GM18505 (cell line): ENCODE data around the gene RNF207.

Experiments
- ATAC-seq: cut with Tn5 transposase; IDR thresholded peaks from one replicate; pipeline ENCODE4 v1.9.1; 2021; ENCODE audit not compliant: unreplicated experiment
- POLR2A ChIP-seq: IDR thresholded peaks from 4 replicates; pipeline ENCODE4 v1.6.1; 2011; ENCODE audit warnings: borderline replicate concordance; ENCODE audit not compliant: insufficient read depth, insufficient read length; ENCODE audit errors: extremely low read depth

RNF207 gene

DNA sequence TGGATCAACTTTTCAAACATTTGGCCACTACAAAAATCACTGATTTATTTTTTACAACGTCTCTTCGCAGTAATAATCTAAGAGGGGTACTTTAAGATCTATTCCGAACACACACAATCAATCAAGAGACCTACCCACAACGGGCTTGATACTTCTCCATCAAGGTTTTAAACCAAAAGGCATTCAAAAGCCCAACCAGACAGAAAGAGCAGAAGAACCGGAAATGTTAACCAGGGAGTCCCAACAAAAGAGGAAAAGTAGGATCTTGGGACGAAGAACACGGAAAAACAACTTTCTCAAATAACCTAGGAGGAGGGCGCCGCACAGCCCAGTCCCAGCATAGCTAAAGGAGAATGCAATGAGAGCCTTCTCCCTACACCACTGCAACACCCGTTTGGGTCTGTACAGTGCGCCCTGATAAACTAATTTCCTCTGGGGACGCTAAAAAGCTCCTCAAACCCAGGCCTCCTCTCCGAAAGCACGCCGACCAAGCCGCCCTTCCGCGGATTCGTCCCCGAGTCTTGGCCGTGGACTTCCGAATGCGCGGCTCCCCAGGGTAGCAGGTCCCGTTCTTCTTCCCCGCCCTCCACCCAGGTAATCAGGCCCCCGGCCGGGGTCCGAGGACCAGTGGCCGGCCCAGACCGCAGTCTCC is 7.1 kb upstream of the RNF207 start:
- no peak for TF ChIP-seq POLR2A
- ATAC-seq: no peak

DNA sequence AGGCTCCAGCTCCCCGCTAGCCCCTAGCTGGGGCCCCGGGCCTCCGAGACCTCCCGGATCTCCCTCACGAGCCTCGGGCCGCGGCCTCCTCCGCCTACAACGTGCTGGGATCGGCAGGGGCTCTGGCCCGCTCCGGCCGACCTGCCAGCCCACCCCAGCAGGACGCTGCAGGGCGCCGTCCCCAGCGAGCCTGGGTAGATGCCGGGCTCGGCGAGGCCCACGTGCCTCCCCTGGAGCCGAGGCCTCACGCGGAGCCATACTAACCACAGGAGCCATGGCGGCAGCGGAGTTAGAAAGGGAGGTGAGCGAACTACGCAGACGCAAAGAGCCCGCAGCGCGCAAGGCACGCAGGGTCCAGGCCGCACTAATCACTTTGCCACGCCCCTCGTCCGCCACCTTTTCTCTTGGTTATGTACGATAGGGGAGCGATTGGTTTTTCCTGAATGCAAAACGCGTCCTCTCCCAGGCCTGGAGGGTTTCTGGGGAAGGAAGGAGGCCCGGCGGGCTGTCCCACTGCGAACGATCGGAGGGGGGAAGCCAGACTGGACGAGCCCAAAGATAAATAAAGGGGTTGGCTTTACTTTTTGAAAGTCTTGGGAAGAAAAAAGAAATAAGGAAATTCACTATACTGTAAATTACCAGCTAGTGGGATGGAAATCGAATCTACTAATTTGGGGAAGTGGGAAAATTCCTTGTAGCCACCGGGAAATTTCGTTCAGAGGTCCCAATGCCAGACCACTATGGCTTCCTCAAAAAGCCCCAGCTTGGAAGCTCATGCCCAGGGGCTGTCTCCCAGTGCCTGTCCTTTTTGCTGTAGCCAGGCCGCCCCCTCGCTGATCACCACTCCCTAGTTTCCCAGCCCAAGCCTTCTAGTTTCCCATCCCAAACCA is 6.4 kb upstream of the RNF207 start, which contains the start of gene RPL22:
Gene RPL22, minus strand, starts transcription at position 298 of the 890 bp plus-strand sequence. Its CDS starts 22 bp downstream, at position 276.
- ATAC-seq: peak; percentile 86
- TF ChIP-seq POLR2A: peak; percentile 88

DNA sequence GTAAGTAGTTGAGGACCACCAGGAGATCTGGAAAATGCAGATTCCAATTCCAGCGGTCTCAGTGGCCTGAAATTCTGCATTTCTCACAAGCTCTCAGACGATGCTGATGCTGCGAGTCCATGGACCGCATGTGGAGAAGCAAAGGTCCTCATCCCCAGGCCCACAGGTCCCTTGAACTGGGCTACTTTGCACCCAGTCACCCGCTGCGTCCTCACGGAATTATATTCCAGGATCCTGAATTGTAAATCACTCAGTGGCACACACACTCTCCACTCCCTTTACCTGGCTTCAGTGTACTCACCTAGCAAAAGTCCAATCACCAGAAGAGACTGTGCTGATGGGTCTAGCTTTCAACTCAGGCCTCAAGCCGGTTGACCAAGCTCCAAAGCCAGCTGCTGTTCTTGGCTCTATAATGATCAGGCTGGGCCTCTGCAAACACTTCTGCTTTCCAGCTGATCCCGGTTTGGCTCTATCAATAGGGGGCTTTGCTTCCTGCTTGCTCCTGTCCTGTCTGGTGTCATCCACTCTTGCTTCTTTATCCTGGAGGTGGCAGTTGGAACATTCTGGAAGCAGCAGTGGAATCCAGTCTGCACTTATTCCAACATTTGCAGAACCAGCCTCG is 5.6 kb upstream of the RNF207 start:
- no peak for TF ChIP-seq POLR2A
- ATAC-seq: no peak

DNA sequence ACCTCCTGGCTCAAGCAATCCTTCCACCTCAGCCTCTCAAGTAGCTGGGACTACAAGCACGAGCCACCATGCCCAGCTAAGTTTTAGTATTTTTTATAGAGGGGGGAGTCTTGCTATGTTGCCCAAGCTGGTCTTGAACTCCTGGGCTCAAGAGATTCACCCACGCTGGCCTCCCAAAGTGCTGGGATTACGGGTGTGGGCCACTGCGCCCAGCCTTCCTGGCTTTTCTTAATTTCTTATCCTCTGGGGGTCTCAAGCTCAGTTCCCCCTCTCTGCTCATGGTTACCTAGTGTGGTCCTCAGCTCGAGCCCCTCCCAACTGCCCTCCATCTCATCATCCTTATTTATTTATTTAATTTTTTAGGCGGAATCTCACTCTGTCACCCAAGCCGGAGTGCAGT is 3.7 kb upstream of the RNF207 start:
- no peak for TF ChIP-seq POLR2A
- no peak for ATAC-seq

DNA sequence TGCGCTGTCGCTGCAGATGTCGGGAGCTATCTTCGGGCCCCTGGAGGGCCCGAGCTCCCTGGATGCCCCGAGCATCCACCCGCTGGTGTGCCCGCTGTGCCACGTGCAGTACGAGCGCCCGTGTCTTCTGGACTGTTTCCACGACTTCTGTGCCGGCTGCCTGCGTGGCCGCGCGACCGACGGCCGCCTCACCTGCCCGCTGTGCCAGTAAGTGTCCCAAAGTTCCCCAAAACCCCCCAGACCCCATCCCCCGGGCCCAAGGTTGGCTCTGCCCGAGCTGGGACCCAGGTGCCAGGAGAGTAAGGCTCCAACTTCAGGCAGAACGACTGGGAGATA is 569 bp downstream of the RNF207 start:
- no peak for TF ChIP-seq POLR2A
- ATAC-seq: no peak

DNA sequence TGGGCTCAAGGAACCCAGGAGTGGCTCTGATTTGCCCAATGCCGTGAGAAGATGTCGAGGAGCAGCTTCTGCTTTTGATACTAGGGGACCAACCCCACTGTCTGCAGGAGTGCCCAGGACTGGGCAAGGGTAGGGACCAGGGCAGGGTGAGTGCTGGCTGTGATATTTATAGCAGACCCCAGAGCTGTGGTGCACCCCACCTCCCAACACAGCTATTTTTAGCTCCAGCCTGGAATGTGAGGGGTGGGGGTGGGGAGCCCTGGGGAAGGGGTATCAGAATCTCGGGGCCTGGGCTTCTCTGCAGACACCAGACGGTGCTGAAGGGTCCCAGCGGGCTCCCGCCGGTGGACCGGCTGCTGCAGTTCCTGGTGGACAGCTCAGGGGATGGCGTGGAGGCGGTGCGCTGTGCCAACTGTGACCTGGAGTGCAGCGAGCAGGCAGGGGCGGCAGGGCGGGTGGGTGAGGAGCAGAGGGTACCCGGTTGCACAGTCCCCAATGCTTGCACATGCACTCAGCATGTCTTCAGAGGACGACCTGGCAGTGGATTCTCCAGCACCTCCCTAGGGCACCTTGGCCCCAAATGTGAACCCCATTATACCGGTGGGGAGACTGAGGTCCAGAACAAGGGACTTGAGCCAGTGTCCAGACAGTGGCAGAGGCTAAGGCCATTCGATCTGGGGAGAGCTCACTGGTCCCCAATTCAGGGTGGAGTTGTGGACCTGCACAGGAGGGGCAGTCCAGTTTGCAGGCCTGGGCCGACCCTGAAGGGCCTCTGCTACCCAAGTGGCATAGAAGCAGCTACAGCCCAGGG is 1.4 kb downstream of the RNF207 start:
- no peak for TF ChIP-seq POLR2A
- no peak for ATAC-seq

DNA sequence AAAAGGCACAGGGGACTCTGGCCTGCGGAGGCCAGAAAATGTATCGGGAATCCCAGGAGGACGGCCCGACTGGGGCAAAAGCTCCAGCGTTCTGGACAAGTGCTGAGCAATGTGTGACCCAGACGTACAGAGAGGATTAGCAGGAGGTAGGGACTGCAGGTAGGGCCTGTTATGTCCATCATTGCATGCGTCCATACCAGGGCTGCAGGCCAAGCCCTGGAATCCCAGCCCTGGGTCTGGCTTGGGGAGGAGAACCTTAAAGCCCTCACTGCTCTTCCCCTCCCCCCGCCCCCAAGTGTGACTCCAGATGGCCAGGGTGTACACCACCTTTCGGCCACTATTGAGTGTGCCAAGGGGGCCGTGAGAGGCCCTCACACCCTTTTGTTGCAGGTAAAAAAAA is 2.0 kb downstream of the RNF207 start:
- no peak for ATAC-seq
- TF ChIP-seq POLR2A: no peak

DNA sequence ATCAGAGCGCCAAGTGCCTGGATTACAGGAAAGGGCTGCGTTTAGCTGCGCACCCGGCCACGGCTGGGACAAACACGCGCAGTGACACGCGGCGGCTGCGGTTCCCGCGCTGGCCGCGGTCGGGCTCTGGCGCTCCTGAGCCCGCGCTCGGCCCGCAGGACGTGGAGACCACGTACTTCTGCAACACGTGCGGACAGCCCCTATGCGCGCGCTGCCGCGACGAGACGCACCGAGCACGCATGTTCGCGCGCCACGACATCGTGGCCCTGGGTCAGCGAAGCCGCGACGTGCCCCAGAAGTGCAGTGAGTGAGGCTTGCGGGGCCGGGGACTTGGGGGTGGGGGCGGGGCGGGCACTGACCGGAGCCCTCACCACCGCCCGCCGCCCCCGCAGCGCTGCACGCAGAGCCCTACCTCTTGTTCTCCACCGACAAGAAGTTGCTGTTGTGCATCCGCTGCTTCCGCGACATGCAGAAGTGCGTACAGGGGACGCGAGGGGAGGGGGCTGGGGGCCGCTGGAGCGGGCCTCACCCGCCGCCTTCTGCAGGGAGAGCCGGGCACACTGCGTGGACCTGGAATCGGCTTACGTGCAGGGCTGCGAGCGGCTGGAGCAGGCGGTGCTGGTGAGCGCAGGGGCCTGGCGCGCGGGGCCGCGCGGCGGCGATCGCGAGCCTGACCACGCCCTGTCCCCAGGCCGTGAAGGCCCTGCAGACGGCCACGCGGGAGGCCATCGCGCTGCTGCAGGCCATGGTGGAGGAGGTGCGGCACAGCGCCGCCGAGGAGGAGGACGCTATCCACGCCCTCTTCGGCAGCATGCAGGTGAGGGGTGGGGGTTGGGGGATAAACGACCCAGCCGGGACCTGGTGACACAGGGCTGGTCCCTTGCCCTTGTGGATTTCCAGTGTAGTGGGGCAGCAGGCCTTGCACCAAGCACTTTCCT is 3.1 kb downstream of the RNF207 start:
- no peak for TF ChIP-seq POLR2A
- ATAC-seq: no peak

DNA sequence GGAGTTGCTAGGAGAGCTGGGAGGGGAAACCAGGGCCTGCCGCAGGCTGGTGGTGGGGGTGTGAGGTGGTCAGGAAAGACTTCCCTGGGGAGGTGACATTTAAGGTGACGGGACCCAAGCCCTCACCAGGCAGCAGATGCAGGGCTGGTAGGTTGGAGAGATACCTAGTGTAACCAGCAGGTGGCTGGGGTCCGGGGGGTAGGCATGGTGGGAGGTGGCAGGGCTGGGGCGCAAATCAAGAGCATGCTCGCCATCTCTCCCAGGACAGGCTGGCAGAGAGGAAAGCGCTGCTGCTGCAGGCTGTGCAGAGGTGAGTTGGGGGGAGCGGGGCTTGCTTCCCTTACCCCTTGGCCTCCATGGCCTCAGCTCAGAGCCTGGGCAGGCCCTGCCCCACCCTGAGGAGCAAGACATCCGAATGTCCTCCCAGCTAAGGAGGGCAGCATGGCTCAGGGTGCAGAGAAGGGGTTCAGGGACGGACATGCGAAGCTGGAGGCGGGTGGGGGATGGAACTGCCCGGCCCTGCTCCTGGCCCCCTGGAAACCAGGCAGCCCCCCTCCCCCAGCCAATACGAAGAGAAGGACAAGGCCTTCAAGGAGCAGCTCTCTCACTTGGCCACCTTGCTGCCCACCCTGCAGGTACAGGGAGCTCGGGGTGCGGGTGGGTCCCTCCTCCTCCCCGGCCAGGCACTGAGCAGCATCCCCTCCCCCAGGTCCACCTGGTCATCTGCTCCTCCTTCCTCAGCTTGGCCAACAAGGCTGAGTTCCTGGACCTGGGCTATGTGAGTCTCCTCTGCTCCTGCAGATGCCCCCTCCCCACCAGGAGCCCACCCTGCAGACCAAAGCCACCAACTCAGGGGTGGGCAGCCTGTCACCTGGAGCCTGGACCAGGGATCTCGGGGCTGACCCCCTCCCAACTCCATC is 4.0 kb downstream of the RNF207 start:
- no peak for TF ChIP-seq POLR2A
- no peak for ATAC-seq

DNA sequence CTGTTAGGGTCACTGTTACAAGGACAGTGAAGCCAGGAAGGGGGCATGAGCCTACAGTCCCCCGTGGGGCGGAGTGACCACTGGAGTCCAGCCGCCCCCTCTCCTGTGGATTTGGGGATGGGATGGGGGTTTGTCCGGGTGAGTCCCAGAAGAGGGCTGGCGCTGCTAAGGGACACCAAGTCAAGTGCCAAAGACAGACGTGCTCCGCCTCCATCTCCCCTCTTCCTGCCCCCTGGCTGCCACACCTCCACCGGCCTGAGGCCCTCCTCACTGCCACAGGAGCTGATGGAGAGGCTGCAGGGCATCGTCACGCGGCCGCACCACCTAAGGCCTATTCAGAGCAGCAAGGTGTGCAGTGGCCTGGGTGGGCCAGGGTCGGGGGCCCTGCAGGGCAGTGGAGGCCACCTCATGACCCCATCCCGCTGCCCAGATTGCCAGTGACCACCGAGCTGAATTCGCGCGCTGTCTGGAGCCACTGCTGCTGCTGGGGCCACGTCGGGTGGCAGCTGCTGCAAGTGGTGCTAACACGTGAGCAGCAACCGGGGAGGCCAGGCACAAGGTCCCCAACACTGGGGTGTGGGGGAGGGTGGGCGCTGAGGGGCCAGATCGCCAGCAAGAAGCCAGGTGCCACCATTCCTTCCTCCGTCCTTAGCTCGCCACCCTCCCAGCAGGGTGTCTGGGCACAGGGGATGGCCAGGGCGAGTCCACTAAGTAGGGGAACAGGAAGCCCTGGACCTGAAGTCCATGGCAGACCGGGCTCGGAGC is 4.9 kb downstream of the RNF207 start:
- no peak for ATAC-seq
- no peak for TF ChIP-seq POLR2A
